HepG2 (cell line): ENCODE data around the gene DNASE1L2. TPM values are rescaled to one million over a fixed set of nuclear protein-coding genes. Genes with fewer than 3 reads are reported as not detected.

Source experiments
- ARHGAP35 ChIP-seq: sonication (generic); formaldehyde crosslinking; IDR thresholded peaks from 2 replicates; pipeline ENCODE4 v1.9.0; 2022; ENCODE audit warnings: mild to moderate bottlenecking, inconsistent platforms, moderate library complexity, missing genetic modification reagents, borderline replicate concordance
- HIC2 ChIP-seq: sonication (generic); formaldehyde crosslinking; IDR thresholded peaks from 2 replicates; pipeline ENCODE4 v1.9.0; 2022; ENCODE audit warnings: low read depth, missing genetic modification reagents
- POLR2A ChIP-seq, 2 experiments: IDR thresholded peaks; 2 replicates each; pipeline ENCODE4 v1.6.1; 2011; ENCODE audit warnings: low read depth in 2 of 2, low read length in 2 of 2, mild to moderate bottlenecking in 1 of 2, moderate library complexity in 1 of 2; ENCODE audit not compliant: insufficient read depth in 1 of 2
- TFAP4 ChIP-seq: sonication (generic); IDR thresholded peaks from 2 replicates; pipeline ENCODE4 v1.6.1; 2016; ENCODE audit warnings: low read depth, borderline replicate concordance
- ZNF703 ChIP-seq: sonication (generic); formaldehyde crosslinking; IDR thresholded peaks from 2 replicates; pipeline ENCODE4 v1.5.1; 2020; ENCODE audit warnings: missing genetic modification reagents, mild to moderate bottlenecking, moderate library complexity, borderline replicate concordance
- polyA plus RNA-seq, 8 experiments: library from polyadenylated mRNA; depleted of rRNA in 3 of 8; stranded (reverse) in 7 of 8; unstranded in 1 of 8; fragments of >200 nt; fragmentation: Illumina TruSeq in 4 of 8; extraction: Trizol in 4 of 8; gene quantifications; 2 replicates each; pipeline versions ENCODE4 v1.2.1 to v1.2.3, GENCODE V29; 2011 to 2016; ENCODE audit warnings: low read depth in 4 of 8, missing spikeins in 1 of 8, mixed read lengths in 1 of 8; ENCODE audit not compliant: insufficient read depth in 1 of 8
- total RNA-seq, 5 experiments: library from RNA; depleted of rRNA; stranded (reverse); fragments of >200 nt; fragmentation: Illumina TruSeq; extraction: Trizol; gene quantifications; 2 replicates each; pipeline ENCODE4 v1.2.3, GENCODE V29; 2016; ENCODE audit warnings: low read depth in 1 of 5
- TF ChIP-seq, protein P1 (sequence below): sonication (generic); formaldehyde crosslinking; conservative IDR thresholded peaks from 2 replicates; pipeline ENCODE4 v1.4.0; 2020; ENCODE audit warnings: mild to moderate bottlenecking, missing genetic modification reagents, moderate library complexity
- TF ChIP-seq, protein P2 (sequence below): sonication (generic); formaldehyde crosslinking; IDR thresholded peaks from 2 replicates; pipeline ENCODE4 v1.5.1; 2020; ENCODE audit warnings: missing genetic modification reagents, mild to moderate bottlenecking, borderline replicate concordance

Gene DNASE1L2
- total and polyA plus RNA-seq, 2 of the 13 experiments (the other 11 are each of a cell fraction or from before 2014, with no cell fraction given) = 0.44 to 0.50 TPM

DNA sequence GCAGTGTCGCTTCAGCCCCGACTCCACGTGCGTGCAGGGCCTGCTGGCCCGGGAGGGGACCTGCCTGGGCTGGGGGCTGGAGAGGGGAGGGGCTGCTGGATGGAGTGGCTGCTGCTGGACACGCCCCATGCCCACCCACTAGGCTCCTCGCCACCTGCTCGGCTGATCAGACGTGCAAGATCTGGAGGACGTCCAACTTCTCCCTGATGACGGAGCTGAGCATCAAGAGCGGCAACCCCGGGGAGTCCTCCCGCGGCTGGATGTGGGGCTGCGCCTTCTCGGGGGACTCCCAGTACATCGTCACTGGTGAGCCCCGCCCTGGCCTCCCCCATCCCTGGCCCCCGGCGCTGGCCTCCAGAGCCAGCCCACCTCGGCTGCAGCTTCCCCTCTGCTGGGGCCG is 27.9 kb upstream of the DNASE1L2 start (continued):
- TF ChIP-seq, protein P1, sequence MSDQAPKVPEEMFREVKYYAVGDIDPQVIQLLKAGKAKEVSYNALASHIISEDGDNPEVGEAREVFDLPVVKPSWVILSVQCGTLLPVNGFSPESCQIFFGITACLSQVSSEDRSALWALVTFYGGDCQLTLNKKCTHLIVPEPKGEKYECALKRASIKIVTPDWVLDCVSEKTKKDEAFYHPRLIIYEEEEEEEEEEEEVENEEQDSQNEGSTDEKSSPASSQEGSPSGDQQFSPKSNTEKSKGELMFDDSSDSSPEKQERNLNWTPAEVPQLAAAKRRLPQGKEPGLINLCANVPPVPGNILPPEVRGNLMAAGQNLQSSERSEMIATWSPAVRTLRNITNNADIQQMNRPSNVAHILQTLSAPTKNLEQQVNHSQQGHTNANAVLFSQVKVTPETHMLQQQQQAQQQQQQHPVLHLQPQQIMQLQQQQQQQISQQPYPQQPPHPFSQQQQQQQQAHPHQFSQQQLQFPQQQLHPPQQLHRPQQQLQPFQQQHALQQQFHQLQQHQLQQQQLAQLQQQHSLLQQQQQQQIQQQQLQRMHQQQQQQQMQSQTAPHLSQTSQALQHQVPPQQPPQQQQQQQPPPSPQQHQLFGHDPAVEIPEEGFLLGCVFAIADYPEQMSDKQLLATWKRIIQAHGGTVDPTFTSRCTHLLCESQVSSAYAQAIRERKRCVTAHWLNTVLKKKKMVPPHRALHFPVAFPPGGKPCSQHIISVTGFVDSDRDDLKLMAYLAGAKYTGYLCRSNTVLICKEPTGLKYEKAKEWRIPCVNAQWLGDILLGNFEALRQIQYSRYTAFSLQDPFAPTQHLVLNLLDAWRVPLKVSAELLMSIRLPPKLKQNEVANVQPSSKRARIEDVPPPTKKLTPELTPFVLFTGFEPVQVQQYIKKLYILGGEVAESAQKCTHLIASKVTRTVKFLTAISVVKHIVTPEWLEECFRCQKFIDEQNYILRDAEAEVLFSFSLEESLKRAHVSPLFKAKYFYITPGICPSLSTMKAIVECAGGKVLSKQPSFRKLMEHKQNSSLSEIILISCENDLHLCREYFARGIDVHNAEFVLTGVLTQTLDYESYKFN (CRISPR knock-in tag) = no peak
- TF ChIP-seq POLR2A (IDR thresholded peaks at IDR 0.05; ENCODE audit: insufficient read depth in 1 of 2, low read depth in 2 of 2, low read length in 2 of 2) (0 out of 4 replicates have a peak, but pooled peaks of 1 of the 2 experiments have one; percentile 10), TFAP4 (no peak), ARHGAP35 (CRISPR knock-in tag) (no peak), HIC2 (CRISPR knock-in tag) (no peak), ZNF703 (CRISPR knock-in tag) (no peak)
- TF ChIP-seq, protein P2, sequence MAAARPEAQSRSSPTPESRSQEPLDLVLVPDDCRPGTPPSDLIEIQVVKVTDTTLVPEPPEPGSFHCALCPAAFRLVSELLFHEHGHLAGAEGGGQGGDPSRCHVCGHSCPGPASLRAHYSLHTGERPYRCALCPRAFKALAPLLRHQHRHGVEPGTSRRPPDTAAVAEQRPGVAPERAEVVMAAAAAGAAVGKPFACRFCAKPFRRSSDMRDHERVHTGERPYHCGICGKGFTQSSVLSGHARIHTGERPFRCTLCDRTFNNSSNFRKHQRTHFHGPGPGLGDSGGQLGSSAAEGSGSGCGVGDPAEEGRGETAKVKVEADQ (CRISPR knock-in tag) = no peak
